ENCODE measurements around the gene SMYD3. TPM values are rescaled to one million over a fixed set of nuclear protein-coding genes. Genes with fewer than 3 reads are reported as not detected.

The SMYD3 gene
- total RNA-seq, 1 experiment from 2014 or later: 25.5 TPM

- Histone ChIP-seq H4K20me1 (ENCODE audit: control insufficient read depth, insufficient read depth, insufficient read length) (no peaks in the 10 kb centered on the region), H2AFZ (ENCODE audit: low read length) (no peak overlapping the region), H3K79me2 (ENCODE audit: insufficient read depth, low read length) (no peaks in the 10 kb centered on the region), H4K8ac (replicated peaks; ENCODE audit: insufficient read length, low read depth, low read length) (no peak overlapping the region), H2AK5ac (ENCODE audit: insufficient read length, low read length) (no peak overlapping the region), H3K4me1 (ENCODE audit: insufficient read depth, low read length) (no peaks in the 10 kb centered on the region), H2BK120ac (ENCODE audit: low read depth, low read length, poor library complexity, severe bottlenecking) (no peak overlapping the region), H3K27ac (ENCODE audit: insufficient read length, low read depth, low read length) (no peak overlapping the region), H3K27me3 (ENCODE audit: insufficient read depth, low read length) (no peaks in the 10 kb centered on the region), H2BK5ac (ENCODE audit: insufficient read length, low read length) (no peak overlapping the region), H3K79me1 (ENCODE audit: insufficient read depth, low read depth, low read length, poor library complexity, severe bottlenecking) (no peaks in the 10 kb centered on the region), H2BK20ac (ENCODE audit: low read depth, low read length, poor library complexity, severe bottlenecking) (no peak overlapping the region), H3K9me3 (ENCODE audit: control insufficient read depth, low read depth, low read length) (no peaks in the 10 kb centered on the region), H3K14ac (ENCODE audit: insufficient read depth, low read length) (no peak overlapping the region), H3K18ac (ENCODE audit: insufficient read length, low read depth, low read length) (no peak overlapping the region), H2BK12ac (ENCODE audit: insufficient read length, low read depth, low read length) (no peak overlapping the region), H2BK15ac (ENCODE audit: low read depth, low read length) (no peak overlapping the region), H3K56ac (ENCODE audit: insufficient read length, low read depth, low read length) (no peak overlapping the region), H3T11ph (ENCODE audit: low read length) (no peak overlapping the region), H4K91ac (ENCODE audit: insufficient read length, low read depth, low read length) (no peak overlapping the region), H3K23ac (ENCODE audit: insufficient read length, low read depth, low read length) (no peak overlapping the region), H3K9ac (ENCODE audit: extremely low read depth, insufficient read length, low read length) (no peak overlapping the region), H3K4me2 (ENCODE audit: insufficient read depth, insufficient read length, low read length) (no peak overlapping the region), H3K23me2 (ENCODE audit: insufficient read length, low read depth, low read length, poor library complexity, severe bottlenecking) (no peaks in the 10 kb centered on the region), H4K5ac (ENCODE audit: insufficient read length, low read depth, low read length) (no peak overlapping the region), H3K4ac (ENCODE audit: low read depth, low read length) (no peak overlapping the region)
- no CpG with 5 or more reads among the region's 6 CpGs for WGBS (ENCODE audit: extremely low coverage, insufficient read length, low lambda C conversion rate)
- no peak for TF ChIP-seq CTCF (conservative IDR thresholded peaks at IDR 0.05)
- Mint-ChIP-seq H3K36me3 (ENCODE audit: insufficient read depth in 1 of 3, low read depth in 3 of 3) (no peaks in the 10 kb centered on the region), H3K27ac (no peak overlapping the region), H3K4me3 (no peak overlapping the region), H3K27me3 (ENCODE audit: low read depth) (no peaks in the 10 kb centered on the region), H3K9me3 (no peaks in the 10 kb centered on the region), H3K4me1 (0 out of 4 replicates have a peak, but pooled peaks cover 0 to 2% of the 10 kb centered on the region in 2 experiments)
- DNase-seq: no peak
Measured at GRCh38 chr1:246178717-246179311, 328.3 kb downstream of the SMYD3 start.

Measured in H9 (cell line).